GM15510 (cell line): Measurements from ENCODE around the gene LRRC1.

ENCODE experiments used
- POLR2A ChIP-seq: IDR thresholded peaks from 3 replicates; pipeline ENCODE4 v1.6.1; 2011; ENCODE audit warnings: borderline replicate concordance; ENCODE audit not compliant: insufficient read length; ENCODE audit errors: extremely low read depth

LRRC1 gene

DNA sequence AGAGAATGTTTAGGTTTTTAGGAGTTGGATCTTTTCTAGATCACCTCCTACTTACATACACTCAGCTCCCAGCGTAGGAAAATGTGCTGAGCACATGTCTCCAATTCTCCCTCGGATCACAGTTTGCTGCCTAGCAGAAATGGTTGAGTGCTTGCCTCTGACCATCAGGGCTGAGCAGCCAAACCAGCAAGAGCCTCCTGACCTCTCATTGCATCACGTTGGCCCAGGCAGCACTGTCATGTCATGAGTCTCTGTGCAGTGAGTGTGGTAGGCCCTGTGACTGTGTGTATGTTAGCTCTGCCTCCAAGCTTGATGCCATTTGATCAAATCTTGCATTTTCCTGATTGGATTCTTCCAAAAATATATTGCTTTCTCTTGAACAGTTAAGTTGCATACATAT is 112.0 kb downstream of the LRRC1 start:
- no peak for TF ChIP-seq POLR2A

DNA sequence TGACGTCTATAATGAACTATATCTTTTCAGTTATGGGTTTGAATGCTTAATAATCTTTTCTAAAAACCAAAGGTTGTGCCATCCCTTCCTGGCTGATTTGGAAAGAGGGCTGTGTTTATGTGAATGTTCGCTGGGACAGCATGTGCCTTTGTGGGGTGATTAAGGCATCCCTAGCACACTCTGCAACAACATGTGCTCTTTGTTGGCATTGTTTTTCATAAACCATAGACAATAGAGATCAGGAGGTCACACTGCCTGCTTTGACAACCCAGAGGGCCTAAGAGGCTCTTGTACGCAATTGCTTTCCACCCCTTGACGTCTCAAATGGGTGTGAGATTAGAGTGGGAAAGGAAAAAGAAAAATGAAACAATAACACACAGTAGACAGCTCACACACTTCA is 116.0 kb downstream of the LRRC1 start:
- no peak for TF ChIP-seq POLR2A

DNA sequence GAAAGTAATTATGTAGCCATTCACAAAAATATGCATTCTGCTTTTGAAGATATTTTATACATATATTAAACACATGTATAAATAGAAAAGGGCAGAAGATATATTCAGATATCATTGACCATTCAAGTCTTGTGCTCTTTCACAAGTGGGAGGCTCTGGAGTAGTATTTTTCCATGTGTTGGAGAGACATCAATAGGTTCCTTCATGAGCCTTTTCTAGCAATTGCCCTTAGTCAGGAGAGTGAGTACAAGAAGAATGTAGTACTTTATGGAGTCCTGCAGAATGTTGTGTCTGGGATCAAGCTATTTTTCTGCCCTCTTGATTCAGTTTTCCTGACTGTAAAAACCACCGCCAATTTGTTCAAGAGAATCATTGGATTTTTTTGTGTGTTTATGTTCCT is 117.9 kb downstream of the LRRC1 start:
- TF ChIP-seq POLR2A, result no peak

DNA sequence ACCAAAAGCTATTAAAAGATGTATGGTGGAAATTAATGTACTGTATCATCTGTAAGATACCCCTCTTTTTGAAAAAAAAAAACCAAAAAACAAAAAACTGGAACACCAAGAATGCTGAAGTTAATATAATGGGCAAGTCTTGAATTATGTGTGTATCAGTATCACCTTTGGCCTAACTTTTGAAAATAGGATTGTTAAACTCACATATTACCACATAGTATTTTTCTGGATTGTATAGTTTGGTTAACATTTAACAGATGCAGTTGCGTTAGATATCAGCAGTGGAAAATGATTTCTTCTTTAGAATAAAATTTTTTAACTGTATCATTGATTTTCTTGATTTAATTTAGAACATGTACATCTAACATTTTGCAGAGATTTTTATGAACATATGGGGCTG is 118.5 kb downstream of the LRRC1 start:
- no peak for TF ChIP-seq POLR2A

- no peak for TF ChIP-seq POLR2A
These were observed 120.4 kb downstream of the LRRC1 start for GRCh38 chr6:53915026-53915691.

DNA sequence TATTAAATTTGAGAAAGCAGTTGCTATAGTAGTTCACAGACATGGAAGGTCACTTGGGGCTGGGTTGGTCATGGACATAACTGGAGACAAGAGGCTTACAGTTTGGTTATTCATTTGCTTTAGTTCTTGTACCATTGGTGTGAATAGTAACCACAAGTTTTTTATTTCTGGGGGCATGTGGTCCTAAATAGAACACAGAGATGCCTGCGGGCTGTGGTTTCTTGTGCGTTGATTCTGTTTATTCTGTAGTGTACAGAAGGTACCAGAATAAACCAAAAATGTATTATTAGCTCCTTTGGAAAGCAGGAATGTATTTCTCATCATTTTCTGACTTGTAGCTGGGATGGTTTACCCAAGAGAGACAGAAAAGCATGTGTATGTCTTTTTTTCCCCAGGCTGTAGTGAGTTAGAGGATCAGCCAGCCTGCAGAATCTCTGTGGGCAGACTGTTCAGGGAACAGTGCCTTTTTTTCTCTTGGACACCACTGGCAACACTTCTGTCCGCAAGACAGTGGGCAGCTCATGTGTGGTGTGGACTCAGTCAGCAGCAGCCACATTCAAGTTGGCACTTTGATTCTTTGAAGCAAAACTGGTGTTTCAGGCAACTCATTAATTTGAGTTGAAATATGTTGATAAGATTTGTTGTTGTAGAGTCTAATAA is 122.1 kb downstream of the LRRC1 start:
- TF ChIP-seq POLR2A, result no peak

- TF ChIP-seq POLR2A, result no peak
These were observed 122.6 kb downstream of the LRRC1 start for GRCh38 chr6:53917464-53917842.

GRCh38 chr6:53918854-53919510 is 124.2 kb downstream of the LRRC1 start:
- TF ChIP-seq POLR2A, result no peak

DNA sequence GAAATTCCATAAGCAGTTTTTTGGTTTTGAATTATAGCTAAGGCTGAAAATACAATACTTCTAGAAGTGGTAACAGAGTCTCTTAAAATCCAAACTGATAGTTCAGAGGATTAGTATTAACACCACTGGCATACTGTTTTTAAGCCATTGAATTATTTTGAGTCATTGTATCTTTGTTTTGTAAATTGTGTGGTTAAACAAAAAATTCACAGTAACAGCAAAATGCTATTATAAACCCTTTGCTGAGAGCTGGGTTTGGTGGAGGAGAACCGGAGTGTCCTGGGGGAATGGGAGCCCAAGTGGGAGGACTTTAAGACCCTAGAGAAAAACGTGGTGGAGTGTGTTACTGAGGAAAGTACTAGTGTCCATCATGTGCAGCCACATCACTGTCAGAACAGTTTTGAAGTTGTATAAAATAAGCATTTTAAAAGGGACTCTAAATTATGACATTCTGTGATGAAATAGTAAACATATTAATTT is 125.1 kb downstream of the LRRC1 start:
- no peak for TF ChIP-seq POLR2A

GRCh38 chr6:53920881-53921280 is 126.1 kb downstream of the LRRC1 start:
- TF ChIP-seq POLR2A, result no peak

GRCh38 chr6:53921639-53922038 is 126.8 kb downstream of the LRRC1 start:
- no peak for TF ChIP-seq POLR2A

DNA sequence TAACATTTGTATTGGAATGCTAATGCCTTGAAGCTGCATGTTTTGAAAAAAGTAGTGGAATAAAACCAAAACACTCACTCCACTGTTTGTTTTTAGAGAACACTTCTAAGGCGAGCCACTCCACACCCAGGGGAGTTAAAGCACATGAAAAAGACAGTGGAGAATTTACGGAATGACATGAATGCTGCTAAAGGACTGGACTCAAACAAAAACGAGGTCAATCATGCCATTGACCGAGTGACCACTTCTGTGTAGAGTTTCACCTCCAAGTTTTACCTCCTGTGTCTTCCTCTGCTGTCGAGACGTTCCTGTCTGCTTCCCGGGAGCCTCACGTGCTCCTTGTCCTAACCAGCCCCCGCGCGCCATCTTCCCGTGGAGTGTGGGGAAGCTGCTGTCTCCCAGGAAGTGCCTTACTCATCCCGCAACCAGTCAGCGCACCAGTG is 127.8 kb downstream of the LRRC1 start:
- TF ChIP-seq POLR2A, result no peak

DNA sequence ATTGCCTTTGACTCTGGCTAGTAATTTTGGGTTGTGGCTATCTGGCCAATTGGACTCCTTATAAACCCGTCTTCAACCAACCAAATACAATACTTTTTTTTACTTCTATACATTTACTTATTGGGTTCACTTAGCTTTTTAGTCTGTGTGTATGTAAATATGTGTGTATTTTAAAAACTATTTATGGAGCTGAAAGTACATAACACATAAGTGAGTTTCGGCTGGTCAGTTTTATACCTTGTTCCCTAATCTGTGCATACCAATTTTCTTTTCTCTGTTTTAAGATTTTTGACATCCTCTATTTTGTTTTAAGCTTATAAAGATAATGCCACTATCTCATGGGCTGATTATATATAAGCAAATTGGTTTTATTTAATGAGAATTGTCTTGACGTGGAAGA is 129.5 kb downstream of the LRRC1 start:
- TF ChIP-seq POLR2A, result no peak

DNA sequence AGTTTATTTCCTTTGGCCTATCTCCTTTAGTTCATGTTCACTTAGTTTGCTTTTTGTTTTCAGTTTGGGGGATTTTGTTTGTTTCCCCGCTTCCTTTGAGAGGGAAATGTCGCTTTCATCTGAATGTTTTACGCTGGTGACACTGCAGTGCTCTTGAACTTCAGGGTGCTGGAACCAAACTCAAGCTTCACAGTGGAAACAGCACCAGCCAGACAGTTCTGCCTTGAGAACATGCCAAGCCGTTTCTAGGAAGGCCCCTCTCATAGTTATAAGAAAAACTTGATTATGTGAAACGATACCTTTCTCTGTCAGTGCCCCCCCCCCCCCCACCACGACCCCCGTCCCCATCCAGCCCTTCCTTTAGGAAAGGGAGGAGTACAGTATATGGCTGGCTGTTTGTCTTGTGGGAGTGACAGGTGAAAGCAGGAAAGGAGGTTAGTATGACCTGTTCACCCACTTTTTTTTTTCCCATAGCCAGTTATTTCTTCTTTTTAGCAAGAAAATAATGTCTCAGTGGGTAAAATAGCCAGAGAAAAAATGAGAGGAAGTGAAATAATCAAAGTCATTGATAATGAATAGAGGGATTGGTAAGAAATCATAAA is 130.1 kb downstream of the LRRC1 start:
- TF ChIP-seq POLR2A, result no peak

DNA sequence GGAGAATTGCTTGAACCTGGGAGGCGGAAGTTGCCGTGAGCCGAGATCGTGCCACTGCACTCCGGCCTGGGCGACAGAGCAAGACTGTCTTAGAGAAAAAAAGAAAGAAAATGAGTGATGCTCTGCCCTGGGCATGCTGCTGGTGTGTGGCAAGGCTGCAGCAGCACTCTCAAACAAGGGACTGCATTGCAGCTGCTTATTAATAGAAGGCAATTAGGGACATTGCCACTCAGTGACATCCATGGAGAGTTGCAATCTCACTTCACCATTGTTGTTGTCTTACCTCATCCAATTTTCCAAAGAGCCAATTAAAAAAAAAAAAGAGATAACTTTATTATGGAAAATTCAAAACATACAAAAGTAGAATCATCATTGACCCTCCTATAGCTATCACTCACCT is 131.1 kb downstream of the LRRC1 start:
- TF ChIP-seq POLR2A, result no peak
